HCT116 (cell line): ENCODE measurements around the gene CKAP4. TPM values are rescaled to one million over a fixed set of nuclear protein-coding genes. Genes with fewer than 3 reads are reported as not detected.

Experiments used
- ATAC-seq: fragments of 200-7000 bp; cut with Tn5 transposase; 2 replicates; pipeline ENCODE4 v1.9.1; 2020; ENCODE audit warnings: mild to moderate bottlenecking, moderate library complexity
- BruUV-seq: library from RNA; stranded (reverse); fragments of 400-500 nt; replicated peaks from 2 replicates; lab custom pipeline; 2021; lab: Mats Ljungman, UMichigan
- CTCF ChIA-PET: fragments of 300-600 bp; sonication (Branson Sonifier 250); formaldehyde crosslinking; loops from one replicate; lab custom pipeline; 2021; ENCODE audit warnings: antibody characterized with exemption; lab: Charles Lee
- POLR2A ChIA-PET: fragments of 300-600, 350-600 bp; sonication (Branson Sonifier 250); formaldehyde crosslinking; loops from one replicate; lab custom pipeline; 2021; ENCODE audit warnings: antibody characterized with exemption; lab: Charles Lee
- RAD21 ChIA-PET, 2 experiments: fragments of 300-600 bp; sonication (Branson Sonifier 250); formaldehyde crosslinking; loops; one replicate each; lab custom pipeline; 2023; ENCODE audit warnings: low total read pairs in 2 of 2; ENCODE audit not compliant: uncharacterized antibody in 2 of 2, unreplicated experiment in 2 of 2, low non-redundant PET in 1 of 2; lab: Charles Lee
- DNase-seq: peaks from one replicate; pipeline ENCODE4 v3.0.0-alpha.2; 2010; ENCODE audit warnings: low read depth, low spot score
- H2AFZ ChIP-seq: fragments of 200-600 bp; shearing (Covaris generic), sonication (generic); 2 replicates; pipeline ENCODE4 v1.6.1; 2017; ENCODE audit warnings: low read depth, mixed run types, mixed read lengths, antibody characterized with exemption, low read length; ENCODE audit not compliant: poor library complexity, severe bottlenecking
- H3K27ac ChIP-seq: 2 replicates; pipeline ENCODE4 v1.5.1; 2012; ENCODE audit warnings: low read depth, low read length
- H3K27me3 ChIP-seq: fragments of 200-600 bp; sonication (generic); 2 replicates; pipeline ENCODE4 v1.6.1; 2016; ENCODE audit warnings: mixed run types, low read length, mixed read lengths; ENCODE audit not compliant: insufficient read depth
- H3K36me3 ChIP-seq, 2 experiments: fragments of 200-500 bp in 1 of 2; fragments of 200-600 bp in 1 of 2; sonication (Bioruptor generic) in 1 of 2; sonication (generic) in 1 of 2; 2 replicates each; pipeline versions ENCODE4 v1.5.1 to v1.6.1; 2014 to 2016; ENCODE audit warnings: low read length in 2 of 2, inconsistent platforms in 1 of 2, mixed read lengths in 1 of 2, mixed run types in 1 of 2; ENCODE audit not compliant: insufficient read depth in 2 of 2, control insufficient read depth in 1 of 2
- H3K4me1 ChIP-seq, 2 experiments: fragments of 200-600 bp in 1 of 2; sonication (generic) in 1 of 2; 2 replicates each; pipeline versions ENCODE4 v1.5.1 to v1.6.1; 2012 to 2017; ENCODE audit warnings: low read length in 2 of 2, inconsistent platforms in 1 of 2, mild to moderate bottlenecking in 1 of 2, mixed read lengths in 1 of 2, mixed run types in 1 of 2, moderate library complexity in 1 of 2; ENCODE audit not compliant: insufficient read depth in 2 of 2, control insufficient read depth in 1 of 2
- H3K4me2 ChIP-seq: fragments of 200-600 bp; sonication (generic); 2 replicates; pipeline ENCODE4 v1.6.1; 2017; ENCODE audit warnings: mixed run types, low read length, mixed read lengths
- H3K4me3 ChIP-seq, 2 experiments: fragments of 200-600 bp in 1 of 2; sonication (generic) in 1 of 2; replicated peaks in 1 of 2; 2 replicates each; pipeline ENCODE4 v1.5.1; 2011 to 2016; ENCODE audit warnings: low read length in 2 of 2, control low read depth in 1 of 2, low read depth in 1 of 2, mild to moderate bottlenecking in 1 of 2, mixed read lengths in 1 of 2, mixed run types in 1 of 2
- H3K79me2 ChIP-seq: fragments of 200-600 bp; sonication (generic); 2 replicates; pipeline ENCODE4 v1.6.1; 2017; ENCODE audit warnings: mild to moderate bottlenecking, mixed run types, low read length, moderate library complexity, mixed read lengths; ENCODE audit not compliant: insufficient read depth
- H3K9ac ChIP-seq: fragments of 200-600 bp; sonication (generic); 2 replicates; pipeline ENCODE4 v1.6.1; 2016; ENCODE audit warnings: low read length, mixed read lengths
- H3K9me2 ChIP-seq: fragments of 200-600 bp; sonication (generic), shearing (Covaris generic); 2 replicates; pipeline ENCODE4 v1.6.1; 2017; ENCODE audit warnings: mixed run types, mild to moderate bottlenecking, moderate library complexity; ENCODE audit not compliant: insufficient read depth
- H3K9me3 ChIP-seq, 2 experiments: fragments of 200-500 bp in 1 of 2; fragments of 200-600 bp in 1 of 2; sonication (Bioruptor generic) in 1 of 2; sonication (generic) in 1 of 2; 2 replicates each; pipeline ENCODE4 v1.6.1; 2014 to 2017; ENCODE audit warnings: low read length in 2 of 2, mixed read lengths in 2 of 2, inconsistent platforms in 1 of 2, low read depth in 1 of 2, mild to moderate bottlenecking in 1 of 2, mixed run types in 1 of 2, moderate library complexity in 1 of 2; ENCODE audit not compliant: control insufficient read depth in 1 of 2, insufficient read depth in 1 of 2
- H4K20me1 ChIP-seq: fragments of 200-600 bp; sonication (generic), shearing (Covaris generic); 2 replicates; pipeline ENCODE4 v1.6.1; 2017; ENCODE audit warnings: mixed run types, mild to moderate bottlenecking, moderate library complexity; ENCODE audit not compliant: insufficient read depth
- CTCF ChIP-seq, 3 experiments: fragments of 200-600 bp in 1 of 3; sonication (generic) in 1 of 3; IDR thresholded peaks in 2 of 3; conservative IDR thresholded peaks in 1 of 3; 2 replicates each; pipeline ENCODE4 v1.5.1; 2012 to 2017; ENCODE audit warnings: low read depth in 2 of 3, low read length in 2 of 3, antibody characterized with exemption in 1 of 3, borderline replicate concordance in 1 of 3, control low read depth in 1 of 3, mild to moderate bottlenecking in 1 of 3, mixed read lengths in 1 of 3, mixed run types in 1 of 3, moderate library complexity in 1 of 3; ENCODE audit not compliant: insufficient read depth in 1 of 3
- ELF1 ChIP-seq: IDR thresholded peaks from 2 replicates; pipeline ENCODE4 v1.6.1; 2012; ENCODE audit warnings: low read depth, borderline replicate concordance
- EZH2phosphoT487 ChIP-seq: fragments of 200-600 bp; IDR thresholded peaks from 2 replicates; pipeline ENCODE4 v1.6.1; 2018; ENCODE audit warnings: antibody characterized with exemption, borderline replicate concordance
- FOSL1 ChIP-seq: IDR thresholded peaks from 2 replicates; pipeline ENCODE4 v1.6.1; 2012; ENCODE audit warnings: low read depth
- JUND ChIP-seq: IDR thresholded peaks from 2 replicates; pipeline ENCODE4 v1.6.1; 2012
- POLR2AphosphoS5 ChIP-seq: IDR thresholded peaks from 2 replicates; pipeline ENCODE4 v1.6.1; 2011; ENCODE audit warnings: mild to moderate bottlenecking, low read depth, low read length, moderate library complexity
- REST ChIP-seq: IDR thresholded peaks from 2 replicates; pipeline ENCODE4 v1.6.1; 2012; ENCODE audit warnings: low read depth
- SIN3A ChIP-seq: IDR thresholded peaks from 2 replicates; pipeline ENCODE4 v1.6.1; 2012; ENCODE audit warnings: low read depth
- SP1 ChIP-seq: IDR thresholded peaks from 2 replicates; pipeline ENCODE4 v1.6.1; 2012; ENCODE audit warnings: low read depth
- SRF ChIP-seq: IDR thresholded peaks from 2 replicates; pipeline ENCODE4 v1.6.1; 2012; ENCODE audit warnings: low read depth
- TCF7L2 ChIP-seq: IDR thresholded peaks from 2 replicates; pipeline ENCODE4 v1.7.0; 2011; ENCODE audit warnings: borderline replicate concordance, inconsistent platforms; ENCODE audit not compliant: insufficient read depth, insufficient read length; ENCODE audit errors: extremely low read depth
- YY1 ChIP-seq: IDR thresholded peaks from 2 replicates; pipeline ENCODE4 v1.6.1; 2011; ENCODE audit warnings: low read length, low read depth, moderate library complexity, mild to moderate bottlenecking; ENCODE audit not compliant: insufficient replicate concordance; ENCODE audit errors: extremely low read depth
- intact Hi-C: fragments of 100-400 bp; cut with micrococcal nuclease; formaldehyde crosslinking; loops from 2 replicates; pipeline ENCODE4 v1.10.0; 2022
- total RNA-seq: library from RNA; stranded (reverse); gene quantifications from one replicate; pipeline ENCODE4 v1.2.1, GENCODE V29; 2021; ENCODE audit not compliant: unreplicated experiment

The CKAP4 gene
- total RNA-seq, 1 experiment from 2014 or later, result 45.9 TPM

GRCh38 chr12:106296179-106296877, 48.5 kb upstream of the CKAP4 start (continued):
- peak; percentile 38; the same call in 1 of the 2 replicates for TF ChIP-seq POLR2AphosphoS5
- TF ChIP-seq ELF1, result no peak
- no peak for TF ChIP-seq YY1
- TF ChIP-seq JUND, result peak; percentile 87

- no peak for TF ChIP-seq FOSL1
- TF ChIP-seq ELF1, result no peak
- TF ChIP-seq TCF7L2, result no peak
- no peak for TF ChIP-seq CTCF (IDR thresholded peaks at IDR 0.05 in 2 of 3, conservative IDR thresholded peaks at IDR 0.05 in 1 of 3; ENCODE audit: borderline replicate concordance in 1 of 3, insufficient read depth in 1 of 3, low read depth in 2 of 3, low read length in 2 of 3)
- no peak for TF ChIP-seq REST
- no peak for TF ChIP-seq JUND
- TF ChIP-seq SIN3A, result no peak
- TF ChIP-seq SP1, result no peak
- TF ChIP-seq SRF, result no peak
- no peak for TF ChIP-seq EZH2phosphoT487
- ATAC-seq (no peak), DNase-seq (no peak)
- Histone ChIP-seq H3K4me2 (no peak overlapping the region), H3K4me3 (no peak overlapping the region), H3K79me2 (no peaks in the 10 kb centered on the region), H3K36me3 (no peaks in the 10 kb centered on the region), H3K27me3 (no peaks in the 10 kb centered on the region), H4K20me1 (no peaks in the 10 kb centered on the region), H3K9me2 (no peaks in the 10 kb centered on the region), H3K9me3 (no peaks in the 10 kb centered on the region), H2AFZ (no peak overlapping the region), H3K27ac (no peak overlapping the region), H3K4me1 (peaks cover 7 to 35% of the 10 kb centered on the region in 2 experiments), H3K9ac (no peak overlapping the region)
- BruUV-seq, result no TSS peak
- intact Hi-C loops, result no loop called here
- ChIA-PET CTCF (no interaction called here), RAD21 (no interaction called here), POLR2A (interaction anchor here (0.6 kb wide), 1 partner anchor 263 kb away, joined by 3 read pairs; no protein-coding TSS in a partner anchor)
Measured at GRCh38 chr12:106292339-106292738, 44.5 kb upstream of the CKAP4 start.
